B cell (primary cell): ENCODE data around the gene CGNL1. TPM values are rescaled to one million over a fixed set of nuclear protein-coding genes. Genes with fewer than 3 reads are reported as not detected.

Source experiments
- ATAC-seq: fragments of 200-7000 bp; cut with Tn5 transposase; one replicate; pipeline ENCODE4 v1.10.0; 2021; ENCODE audit warnings: low read depth, mild to moderate bottlenecking, moderate number of reproducible peaks, moderate library complexity
- CTCF ChIA-PET: fragments of 350-600 bp; sonication (Branson Sonifier 250); formaldehyde crosslinking; loops from one replicate; lab custom pipeline; 2021; ENCODE audit warnings: antibody characterized with exemption, inconsistent platforms; lab: Charles Lee
- POLR2A ChIA-PET: fragments of 350-600 bp; sonication (Branson Sonifier 250); formaldehyde crosslinking; loops from one replicate; lab custom pipeline; 2021; ENCODE audit warnings: antibody characterized with exemption; lab: Charles Lee
- DNase-seq: peaks from one replicate; pipeline ENCODE4 v3.0.0; 2013
- H2AFZ ChIP-seq: 2 replicates; pipeline ENCODE4 v1.6.1; 2012; ENCODE audit warnings: mild to moderate bottlenecking, low read depth, low read length; ENCODE audit not compliant: insufficient read depth, poor library complexity, severe bottlenecking
- H3K27ac ChIP-seq, 2 donors: 1 replicate in 1 of 2; 2 replicates in 1 of 2; pipeline ENCODE4 v1.5.1; 2012 to 2013; ENCODE audit warnings: low read length in 2 of 2, mild to moderate bottlenecking in 2 of 2, moderate library complexity in 1 of 2
- H3K27me3 ChIP-seq, 4 experiments: fragments of 200-600 bp in 1 of 4; sonication (generic) in 1 of 4; replicated peaks in 1 of 4; 1 replicate in 2 of 4; 2 replicates in 2 of 4; pipeline versions ENCODE4 v1.6.1 to v1.7.0; 2013 to 2016; ENCODE audit warnings: low read length in 3 of 4, mild to moderate bottlenecking in 2 of 4, mixed read lengths in 1 of 4, moderate library complexity in 1 of 4; ENCODE audit not compliant: insufficient read depth in 4 of 4, control insufficient read depth in 3 of 4; ENCODE audit errors: control extremely low read depth in 1 of 4
- H3K36me3 ChIP-seq, 2 experiments: replicated peaks in 1 of 2; 1 replicate in 1 of 2; 2 replicates in 1 of 2; pipeline versions ENCODE4 v1.6.1 to v1.7.1; 2013; ENCODE audit warnings: low read length in 1 of 2; ENCODE audit not compliant: insufficient read depth in 2 of 2, control insufficient read depth in 1 of 2; ENCODE audit errors: control extremely low read depth in 1 of 2, extremely low read depth in 1 of 2
- H3K4me1 ChIP-seq, 2 donors: fragments of 200-600 bp in 1 of 2; sonication (generic) in 1 of 2; 1 replicate in 1 of 2; 2 replicates in 1 of 2; pipeline versions ENCODE4 v1.5.1 to v1.6.1; 2013 to 2017; ENCODE audit warnings: low read length in 2 of 2; ENCODE audit not compliant: control insufficient read depth in 2 of 2, insufficient read depth in 2 of 2
- H3K4me2 ChIP-seq: replicated peaks from 2 replicates; pipeline ENCODE3; 2012; ENCODE audit warnings: mild to moderate bottlenecking, low read depth, low read length; ENCODE audit not compliant: poor library complexity, severe bottlenecking
- H3K4me3 ChIP-seq, 5 experiments: fragments of 200-600 bp in 1 of 5; sonication (generic) in 1 of 5; 1 replicate in 3 of 5; 2 replicates in 2 of 5; pipeline versions ENCODE4 v1.5.1 to v1.7.0; 2011 to 2016; ENCODE audit warnings: low read length in 4 of 5, mild to moderate bottlenecking in 4 of 5, low read depth in 2 of 5, control low read depth in 1 of 5, moderate library complexity in 1 of 5; ENCODE audit not compliant: insufficient read depth in 1 of 5; ENCODE audit errors: control extremely low read depth in 1 of 5, extremely low read depth in 1 of 5
- H3K79me2 ChIP-seq: fragments of 200-600 bp; sonication (generic); one replicate; pipeline ENCODE4 v1.6.0; 2016; ENCODE audit warnings: low read length; ENCODE audit not compliant: control insufficient read depth, insufficient read depth
- H3K9ac ChIP-seq: fragments of 200-600 bp; sonication (generic); 2 replicates; pipeline ENCODE4 v1.6.1; 2017; ENCODE audit warnings: mild to moderate bottlenecking, low read length, moderate library complexity
- H3K9me3 ChIP-seq, 3 donors: one replicate each; pipeline versions ENCODE4 v1.6.1 to v1.7.1; 2013; ENCODE audit warnings: low read length in 2 of 3; ENCODE audit not compliant: control insufficient read depth in 2 of 3, insufficient read depth in 1 of 3; ENCODE audit errors: control extremely low read depth in 1 of 3
- H4K20me1 ChIP-seq: 2 replicates; pipeline ENCODE4 v1.6.0; 2012; ENCODE audit warnings: mild to moderate bottlenecking, low read length; ENCODE audit not compliant: insufficient read depth, control insufficient read depth, poor library complexity, severe bottlenecking
- H3K27ac Mint-ChIP-seq: one replicate; pipeline ENCODE4 v1.8.0; 2021; ENCODE audit warnings: mixed read lengths
- H3K27me3 Mint-ChIP-seq: one replicate; pipeline ENCODE4 v1.8.0; 2021; ENCODE audit warnings: mixed read lengths
- H3K4me1 Mint-ChIP-seq: one replicate; pipeline ENCODE4 v1.8.0; 2021; ENCODE audit warnings: mixed read lengths
- H3K4me3 Mint-ChIP-seq: one replicate; pipeline ENCODE4 v1.8.0; 2021; ENCODE audit warnings: mixed read lengths
- H3K9me3 Mint-ChIP-seq: one replicate; pipeline ENCODE4 v1.8.0; 2022; ENCODE audit warnings: mixed read lengths; ENCODE audit not compliant: insufficient read depth
- EZH2 ChIP-seq: IDR thresholded peaks from 2 replicates; pipeline ENCODE4 v1.6.1; 2012; ENCODE audit warnings: borderline replicate concordance, low read depth, mild to moderate bottlenecking, moderate library complexity, low read length; ENCODE audit not compliant: insufficient read depth, poor library complexity, severe bottlenecking
- WGBS: methylation state at CpG from one replicate; pipeline ENCODE4 v1.1.5; 2013; ENCODE audit warnings: missing lambda C conversion rate; ENCODE audit not compliant: insufficient coverage; 5-methylcytosine and 5-hydroxymethylcytosine counted together
- intact Hi-C: fragments of 100-400 bp; cut with micrococcal nuclease; formaldehyde crosslinking; loops from one replicate; pipeline ENCODE4 v1.10.0; 2022
- polyA plus RNA-seq: library from polyadenylated mRNA; depleted of rRNA; stranded (reverse); fragments of >200 nt; gene quantifications from 2 replicates; pipeline ENCODE4 v1.2.3, GENCODE V29; 2012
- total RNA-seq, 2 donors: library from RNA; stranded (reverse); fragments of 120-200 nt in 1 of 2; gene quantifications; 1 replicate in 1 of 2; 2 replicates in 1 of 2; pipeline versions ENCODE4 v1.2.3 to v1.2.4, GENCODE V29; 2013 to 2022
- TF ChIP-seq, protein P1 (sequence below): fragments of 200-600 bp; IDR thresholded peaks from one replicate; pipeline ENCODE4 v1.8.0; 2022; ENCODE audit warnings: antibody characterized with exemption, mild to moderate bottlenecking

CGNL1 gene
- total and polyA plus RNA-seq, 2 donors (not counting 1 experiment from before 2014, with no cell fraction given): 0.03 to 0.12 TPM

DNA sequence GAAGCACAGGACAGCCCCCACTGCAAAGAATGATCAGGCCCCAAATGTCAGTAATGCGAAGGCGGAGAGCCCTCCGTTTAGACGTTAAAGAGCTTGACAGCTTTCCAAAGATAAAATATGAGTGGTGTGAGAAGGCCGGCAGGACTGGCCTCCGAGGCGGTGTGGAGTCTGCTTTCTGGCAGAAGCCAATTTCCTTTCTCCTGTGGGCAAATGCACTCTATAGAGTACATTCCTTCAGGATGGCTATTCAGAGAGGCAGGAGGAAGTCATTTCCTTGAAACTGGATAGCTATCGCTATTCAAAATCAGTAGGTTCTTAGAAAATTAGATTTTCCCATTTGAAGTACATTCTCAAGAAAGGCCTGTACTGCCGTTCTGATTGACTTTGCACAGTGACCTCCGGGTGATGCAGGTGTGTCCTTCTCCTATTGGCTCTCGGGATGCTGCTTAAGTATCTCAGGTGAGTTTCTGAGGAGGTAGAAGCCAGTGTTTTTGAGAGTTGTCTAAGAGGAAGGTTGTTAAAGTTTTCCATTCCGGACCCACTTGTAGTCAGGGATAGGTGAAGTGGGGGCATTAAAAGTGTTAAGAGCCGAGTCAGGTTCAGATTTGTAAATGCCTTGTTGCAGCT is 142.6 kb downstream of the CGNL1 start:
- no peak for ATAC-seq
- Histone ChIP-seq H3K36me3 (no peaks in the 10 kb centered on the region), H3K4me1 (peaks cover 0 to 5% of the 10 kb centered on the region in 2 donors), H2AFZ (no peak overlapping the region), H3K9me3 (no peaks in the 10 kb centered on the region), H3K4me3 (no peak overlapping the region), H3K27ac (no peak overlapping the region), H3K9ac (no peak overlapping the region), H3K27me3 (no peaks in the 10 kb centered on the region), H3K79me2 (no peaks in the 10 kb centered on the region), H3K4me2 (no peak overlapping the region), H4K20me1 (no peaks in the 10 kb centered on the region)
- no peak for DNase-seq
- POLR2A ChIA-PET: interaction anchor here (1.4 kb wide), 1 partner anchor 8 kb away, joined by 3 read pairs; no protein-coding TSS in a partner anchor
- Mint-ChIP-seq H3K4me3 (no peak overlapping the region), H3K4me1 (peaks cover 5% of the 10 kb centered on the region), H3K27ac (no peak overlapping the region), H3K27me3 (no peaks in the 10 kb centered on the region), H3K9me3 (no peaks in the 10 kb centered on the region)
- intact Hi-C loops: no loop called here
- CTCF ChIA-PET: interaction anchor here (0.8 to 2.7 kb wide), 4 partner anchors 8 to 1026 kb away, joined by 3 to 9 read pairs (median 4); no protein-coding TSS in a partner anchor
- 95% methylated on average over 8 of the region's 13 CpGs for WGBS
- TF ChIP-seq EZH2: no peak
- TF ChIP-seq, protein P1, sequence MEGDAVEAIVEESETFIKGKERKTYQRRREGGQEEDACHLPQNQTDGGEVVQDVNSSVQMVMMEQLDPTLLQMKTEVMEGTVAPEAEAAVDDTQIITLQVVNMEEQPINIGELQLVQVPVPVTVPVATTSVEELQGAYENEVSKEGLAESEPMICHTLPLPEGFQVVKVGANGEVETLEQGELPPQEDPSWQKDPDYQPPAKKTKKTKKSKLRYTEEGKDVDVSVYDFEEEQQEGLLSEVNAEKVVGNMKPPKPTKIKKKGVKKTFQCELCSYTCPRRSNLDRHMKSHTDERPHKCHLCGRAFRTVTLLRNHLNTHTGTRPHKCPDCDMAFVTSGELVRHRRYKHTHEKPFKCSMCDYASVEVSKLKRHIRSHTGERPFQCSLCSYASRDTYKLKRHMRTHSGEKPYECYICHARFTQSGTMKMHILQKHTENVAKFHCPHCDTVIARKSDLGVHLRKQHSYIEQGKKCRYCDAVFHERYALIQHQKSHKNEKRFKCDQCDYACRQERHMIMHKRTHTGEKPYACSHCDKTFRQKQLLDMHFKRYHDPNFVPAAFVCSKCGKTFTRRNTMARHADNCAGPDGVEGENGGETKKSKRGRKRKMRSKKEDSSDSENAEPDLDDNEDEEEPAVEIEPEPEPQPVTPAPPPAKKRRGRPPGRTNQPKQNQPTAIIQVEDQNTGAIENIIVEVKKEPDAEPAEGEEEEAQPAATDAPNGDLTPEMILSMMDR: no peak

DNA sequence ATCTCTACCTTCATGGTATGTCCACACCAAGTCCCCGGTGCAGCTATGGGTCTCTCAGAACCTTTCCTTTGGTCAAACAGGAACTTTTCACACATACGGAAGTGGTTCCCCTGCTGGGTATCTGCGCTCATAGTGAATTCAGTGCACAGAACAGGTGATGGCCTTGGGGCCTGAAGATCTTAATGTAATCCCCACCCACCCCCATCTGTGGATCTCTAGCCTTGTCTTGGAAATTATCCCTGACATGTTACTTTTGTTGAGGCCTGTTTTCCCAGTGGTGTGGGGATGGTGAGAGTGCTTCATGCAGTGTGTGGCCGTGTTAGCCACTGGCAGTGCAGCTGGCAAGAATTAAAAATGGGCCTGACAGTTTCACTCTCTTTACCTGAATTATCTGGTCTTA is 143.5 kb downstream of the CGNL1 start:
- Histone ChIP-seq H3K36me3 (no peaks in the 10 kb centered on the region), H3K79me2 (no peaks in the 10 kb centered on the region), H3K4me1 (peaks cover 0 to 5% of the 10 kb centered on the region in 2 donors), H2AFZ (no peak overlapping the region), H3K9me3 (no peaks in the 10 kb centered on the region), H3K27ac (no peak overlapping the region), H3K4me2 (no peak overlapping the region), H3K4me3 (no peak overlapping the region), H3K27me3 (no peaks in the 10 kb centered on the region), H3K9ac (no peak overlapping the region), H4K20me1 (no peaks in the 10 kb centered on the region)
- peaks cover 5% of the 10 kb centered on the region for H3K4me1 Mint-ChIP-seq
- H3K27me3 Mint-ChIP-seq: no peaks in the 10 kb centered on the region
- TF ChIP-seq, protein P1: no peak
- no peak for TF ChIP-seq EZH2
- no peak overlapping the region for H3K27ac Mint-ChIP-seq
- ChIA-PET CTCF (interaction anchor here (0.9 to 2.7 kb wide), 4 partner anchors 7 to 179 kb away, joined by 3 to 9 read pairs (median 6); no protein-coding TSS in a partner anchor), POLR2A (no interaction called here)
- ATAC-seq (no peak), DNase-seq (no peak)
- WGBS: 100% methylated on average over 3 of the region's 4 CpGs
- intact Hi-C loops: no loop called here
- H3K9me3 Mint-ChIP-seq: no peaks in the 10 kb centered on the region
- no peak overlapping the region for H3K4me3 Mint-ChIP-seq
